Esophagus muscularis mucosa (tissue), 4 donors: ENCODE results near the gene GSG1L.

Experiments used
- EP300 ChIP-seq: sonication (generic); formaldehyde crosslinking; IDR thresholded peaks from one replicate; pipeline ENCODE4 v1.6.1; 2017; ENCODE audit warnings: antibody characterized with exemption
- POLR2A ChIP-seq: fragments of 450-650 bp; IDR thresholded peaks from one replicate; pipeline ENCODE4 v1.6.1; 2017; ENCODE audit warnings: antibody characterized with exemption, moderate library complexity, mild to moderate bottlenecking, low read depth
- POLR2AphosphoS5 ChIP-seq, 2 donors: sonication (generic); formaldehyde crosslinking; IDR thresholded peaks; one replicate each; pipeline ENCODE4 v1.6.1; 2017; ENCODE audit warnings: antibody characterized with exemption in 2 of 2
- TF ChIP-seq, protein P1 (sequence below), 3 experiments: fragments of 200-600 bp in 2 of 3; fragments of 450-650 bp in 1 of 3; sonication (generic) in 2 of 3; IDR thresholded peaks; one replicate each; pipeline ENCODE4 v1.5.1; 2017 to 2019; ENCODE audit warnings: antibody characterized with exemption in 3 of 3, mild to moderate bottlenecking in 2 of 3, moderate library complexity in 1 of 3

DNA sequence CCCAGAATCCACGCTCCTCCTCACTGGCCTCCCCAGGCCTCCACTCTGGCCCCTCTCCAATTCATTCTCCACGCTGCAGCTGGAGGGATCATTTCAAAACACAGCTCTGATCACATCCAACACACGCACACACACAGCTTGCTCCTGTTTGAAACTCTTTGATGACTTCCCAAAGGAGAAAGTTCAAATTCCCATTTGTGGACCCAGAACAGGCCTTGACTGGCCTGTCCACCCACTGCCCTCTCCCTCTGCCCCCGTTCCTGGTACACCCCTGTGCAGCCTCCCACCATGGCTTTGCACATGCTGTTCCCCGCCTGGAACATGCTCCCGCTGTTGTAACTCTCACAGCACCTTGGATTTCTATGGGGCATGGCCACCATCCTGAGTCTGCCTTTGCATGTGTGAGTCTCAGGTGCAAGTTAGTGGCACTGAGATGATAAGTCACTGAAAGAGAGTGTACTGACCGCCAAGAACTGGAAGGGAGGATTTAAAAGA lies 100.0 kb downstream of the GSG1L start:
- TF ChIP-seq, protein P1, sequence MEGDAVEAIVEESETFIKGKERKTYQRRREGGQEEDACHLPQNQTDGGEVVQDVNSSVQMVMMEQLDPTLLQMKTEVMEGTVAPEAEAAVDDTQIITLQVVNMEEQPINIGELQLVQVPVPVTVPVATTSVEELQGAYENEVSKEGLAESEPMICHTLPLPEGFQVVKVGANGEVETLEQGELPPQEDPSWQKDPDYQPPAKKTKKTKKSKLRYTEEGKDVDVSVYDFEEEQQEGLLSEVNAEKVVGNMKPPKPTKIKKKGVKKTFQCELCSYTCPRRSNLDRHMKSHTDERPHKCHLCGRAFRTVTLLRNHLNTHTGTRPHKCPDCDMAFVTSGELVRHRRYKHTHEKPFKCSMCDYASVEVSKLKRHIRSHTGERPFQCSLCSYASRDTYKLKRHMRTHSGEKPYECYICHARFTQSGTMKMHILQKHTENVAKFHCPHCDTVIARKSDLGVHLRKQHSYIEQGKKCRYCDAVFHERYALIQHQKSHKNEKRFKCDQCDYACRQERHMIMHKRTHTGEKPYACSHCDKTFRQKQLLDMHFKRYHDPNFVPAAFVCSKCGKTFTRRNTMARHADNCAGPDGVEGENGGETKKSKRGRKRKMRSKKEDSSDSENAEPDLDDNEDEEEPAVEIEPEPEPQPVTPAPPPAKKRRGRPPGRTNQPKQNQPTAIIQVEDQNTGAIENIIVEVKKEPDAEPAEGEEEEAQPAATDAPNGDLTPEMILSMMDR (IDR thresholded peaks at IDR 0.05): no peak
- TF ChIP-seq EP300 (no peak), POLR2A (no peak), POLR2AphosphoS5 (IDR thresholded peaks at IDR 0.05) (no peak)
